GM13976 (cell line): ENCODE results near the gene IMMP2L.

ENCODE experiments used
- DNase-seq: peaks from one replicate; pipeline ENCODE4 v3.0.0; 2012; ENCODE audit warnings: low spot score
- CTCF ChIP-seq: IDR thresholded peaks from 2 replicates; pipeline ENCODE4 v1.5.1; 2012; ENCODE audit warnings: borderline replicate concordance, mild to moderate bottlenecking; ENCODE audit not compliant: insufficient read depth; ENCODE audit errors: extremely low read depth, missing control alignments, control extremely low read depth
- in situ Hi-C: fragments of 300-500 bp; cut with MboI; formaldehyde crosslinking; loops from one replicate; pipeline ENCODE4 v1.12.0; 2022; ENCODE audit warnings: low sequenced_read_pairs, mixed read lengths, inconsistent platforms; ENCODE audit not compliant: unreplicated experiment

The IMMP2L gene

GRCh38 chr7:111010798-111011197 lies 551.5 kb downstream of the IMMP2L start:
- no peak for TF ChIP-seq CTCF
- DNase-seq: no peak
- in situ Hi-C loops: no loop called here

- in situ Hi-C loops: no loop called here
- DNase-seq: no peak
- TF ChIP-seq CTCF: no peak
Measured at GRCh38 chr7:111009526-111010040, 552.7 kb downstream of the IMMP2L start.

GRCh38 chr7:111006691-111007090 lies 555.6 kb downstream of the IMMP2L start:
- DNase-seq: no peak
- TF ChIP-seq CTCF: no peak
- in situ Hi-C loops: no loop called here

GRCh38 chr7:111006040-111006439 lies 556.3 kb downstream of the IMMP2L start:
- TF ChIP-seq CTCF: no peak
- no peak for DNase-seq
- in situ Hi-C loops: no loop called here

- TF ChIP-seq CTCF: no peak
- DNase-seq: no peak
- in situ Hi-C loops: no loop called here
Measured at GRCh38 chr7:111005445-111005844, 556.8 kb downstream of the IMMP2L start.

- no peak for TF ChIP-seq CTCF
- no peak for DNase-seq
- in situ Hi-C loops: no loop called here
Measured at GRCh38 chr7:111004310-111004901, 557.9 kb downstream of the IMMP2L start.

- TF ChIP-seq CTCF: no peak
- in situ Hi-C loops: no loop called here
- no peak for DNase-seq
Measured at GRCh38 chr7:111003883-111004282, 558.4 kb downstream of the IMMP2L start.
